Neural cell (in vitro differentiated cells): Measurements from ENCODE around the gene SIK1. TPM values are rescaled to one million over a fixed set of nuclear protein-coding genes. Genes with fewer than 3 reads are reported as not detected.
"Not testable (repeated sequence)": the region's sequence is repeated elsewhere in the genome, so short reads cannot be mapped to it uniquely, and the experiment has no call there.

Experiments used
- H2AFZ ChIP-seq: fragments of 200-600, 300-800 bp; sonication (generic), shearing (Covaris generic); 2 replicates; pipeline ENCODE4 v1.6.0; 2014; ENCODE audit warnings: low read depth, mild to moderate bottlenecking, antibody characterized with exemption, low read length, moderate library complexity
- H3F3A ChIP-seq: fragments of 200-600 bp; shearing (Covaris generic); 2 replicates; pipeline ENCODE4 v1.6.1; 2016; ENCODE audit warnings: mild to moderate bottlenecking, moderate library complexity, mixed read lengths, antibody characterized with exemption, low read length; ENCODE audit not compliant: insufficient read depth, poor library complexity, severe bottlenecking
- H3K27ac ChIP-seq: fragments of 200-600, 300-800 bp; sonication (generic), shearing (Covaris generic); 2 replicates; pipeline ENCODE4 v1.5.1; 2014; ENCODE audit warnings: mild to moderate bottlenecking, low read length, moderate library complexity
- H3K27me3 ChIP-seq: fragments of 300-800, 200-600 bp; sonication (generic), shearing (Covaris generic); 2 replicates; pipeline ENCODE4 v1.6.0; 2014; ENCODE audit warnings: mild to moderate bottlenecking, low read depth, low read length, moderate library complexity; ENCODE audit not compliant: insufficient read depth
- H3K36me3 ChIP-seq: fragments of 300-800, 200-600 bp; sonication (generic), shearing (Covaris generic); 2 replicates; pipeline ENCODE4 v1.5.1; 2014; ENCODE audit warnings: mild to moderate bottlenecking, antibody characterized with exemption, low read length, moderate library complexity; ENCODE audit not compliant: insufficient read depth
- H3K4me2 ChIP-seq: fragments of 300-800, 200-600 bp; sonication (generic), shearing (Covaris generic); 2 replicates; pipeline ENCODE4 v1.6.0; 2014; ENCODE audit warnings: mild to moderate bottlenecking, low read length
- H3K4me3 ChIP-seq: fragments of 300-800, 200-600 bp; sonication (generic), shearing (Covaris generic); 2 replicates; pipeline ENCODE4 v1.5.1; 2014; ENCODE audit warnings: mild to moderate bottlenecking, low read length, moderate library complexity
- H3K79me2 ChIP-seq: fragments of 200-600 bp; shearing (Covaris generic); replicated peaks from 2 replicates; pipeline ENCODE4 v1.6.0; 2014; ENCODE audit warnings: mild to moderate bottlenecking, low read length, moderate library complexity; ENCODE audit not compliant: insufficient read depth
- H3K9ac ChIP-seq: fragments of 300-800, 200-600 bp; sonication (generic), shearing (Covaris generic); 2 replicates; pipeline ENCODE4 v1.6.1; 2016; ENCODE audit warnings: mild to moderate bottlenecking, low read length, mixed read lengths
- H3K9me2 ChIP-seq: fragments of 200-600 bp; shearing (Covaris generic); 2 replicates; pipeline ENCODE4 v1.6.1; 2016; ENCODE audit warnings: mild to moderate bottlenecking, low read length, mixed read lengths; ENCODE audit not compliant: insufficient read depth
- H3K9me3 ChIP-seq: fragments of 200-600, 300-800 bp; sonication (generic), shearing (Covaris generic); 2 replicates; pipeline ENCODE4 v1.6.1; 2016; ENCODE audit warnings: mild to moderate bottlenecking, mixed run types, low read length, moderate library complexity, mixed read lengths
- H4K20me1 ChIP-seq: fragments of 200-600 bp; shearing (Covaris generic); 2 replicates; pipeline ENCODE4 v1.6.1; 2016; ENCODE audit warnings: mild to moderate bottlenecking, mixed run types; ENCODE audit not compliant: insufficient read depth
- polyA plus RNA-seq: library from polyadenylated mRNA; depleted of rRNA; stranded (reverse); fragments of >200 nt; gene quantifications from 2 replicates; pipeline ENCODE4 v1.2.3, GENCODE V29; 2014

Gene SIK1
- polyA plus RNA-seq, 1 donor from 2014 or later = 2.6 TPM

- H3K36me3 ChIP-seq, H3F3A ChIP-seq, H3K4me3 ChIP-seq, H3K9ac ChIP-seq, H3K79me2 ChIP-seq, H3K27me3 ChIP-seq, H3K9me2 ChIP-seq, H3K4me2 ChIP-seq, H3K9me3 ChIP-seq, H3K27ac ChIP-seq, H4K20me1 ChIP-seq, H2AFZ ChIP-seq: not testable (repeated sequence)
Measured at GRCh38 chr21:43430830-43431416, 4.0 kb upstream of the SIK1 start.

- H3K27ac ChIP-seq, H3K79me2 ChIP-seq, H2AFZ ChIP-seq, H3K9me3 ChIP-seq, H4K20me1 ChIP-seq, H3K36me3 ChIP-seq, H3K9me2 ChIP-seq, H3F3A ChIP-seq, H3K4me3 ChIP-seq, H3K27me3 ChIP-seq, H3K4me2 ChIP-seq, H3K9ac ChIP-seq: not testable (repeated sequence)
Measured at GRCh38 chr21:43428964-43429363, 2.0 kb upstream of the SIK1 start.

DNA sequence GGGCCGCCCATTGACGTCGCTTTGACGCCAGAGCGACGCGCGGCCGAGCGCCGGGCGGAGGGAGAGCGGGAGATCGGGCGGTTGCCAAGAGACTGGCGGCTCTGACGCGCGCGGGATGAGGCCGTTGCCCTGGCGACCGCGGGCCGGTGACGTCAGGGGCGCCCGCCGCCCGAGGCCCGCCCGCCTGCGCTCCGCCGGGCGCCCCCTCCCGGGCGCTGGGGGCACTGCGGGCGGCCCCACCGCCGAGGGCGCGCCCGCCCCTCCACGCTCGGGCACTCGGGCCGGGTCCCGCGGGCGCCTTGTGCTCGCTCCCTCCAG lies 270 bp upstream of the SIK1 start:
- not testable (repeated sequence) for H3K9ac ChIP-seq, H4K20me1 ChIP-seq, H3K9me2 ChIP-seq, H3K36me3 ChIP-seq, H3K4me2 ChIP-seq, H3K4me3 ChIP-seq, H3K27me3 ChIP-seq, H3F3A ChIP-seq, H3K27ac ChIP-seq, H3K79me2 ChIP-seq, H2AFZ ChIP-seq, H3K9me3 ChIP-seq

- not testable (repeated sequence) for H3K4me3 ChIP-seq, H3K79me2 ChIP-seq
Measured at GRCh38 chr21:43426004-43426403, 927 bp downstream of the SIK1 start.

DNA sequence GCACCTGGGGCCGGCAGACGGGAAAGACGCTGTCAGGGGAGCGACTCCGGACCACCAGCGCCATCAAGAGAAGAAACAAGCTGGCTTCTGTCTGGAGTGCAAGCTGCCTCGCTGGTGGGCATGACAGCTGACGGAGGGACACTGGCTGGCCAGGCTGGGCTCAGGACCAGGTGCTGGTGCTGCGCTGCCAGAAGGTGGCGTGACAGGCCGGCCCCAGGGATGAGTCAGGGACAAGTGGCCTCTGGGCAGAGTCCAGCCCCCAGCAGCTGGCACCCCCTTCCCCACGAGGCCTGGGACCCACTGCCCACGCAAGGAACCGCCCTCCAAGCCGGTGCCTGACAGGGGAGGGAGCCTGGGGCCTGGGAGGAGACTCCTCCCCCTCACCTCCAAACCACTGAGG lies 7.5 kb downstream of the SIK1 start:
- not testable (repeated sequence) for H4K20me1 ChIP-seq, H3K79me2 ChIP-seq, H3F3A ChIP-seq, H2AFZ ChIP-seq, H3K27me3 ChIP-seq, H3K9ac ChIP-seq, H3K36me3 ChIP-seq, H3K4me2 ChIP-seq, H3K27ac ChIP-seq, H3K4me3 ChIP-seq, H3K9me2 ChIP-seq, H3K9me3 ChIP-seq

More at GRCh38 chr21:43426004-43426403, 927 bp downstream of the SIK1 start:
- not testable (repeated sequence) for H2AFZ ChIP-seq, H3K4me2 ChIP-seq, H3K27me3 ChIP-seq, H4K20me1 ChIP-seq, H3F3A ChIP-seq, H3K9me2 ChIP-seq, H3K36me3 ChIP-seq, H3K9ac ChIP-seq, H3K9me3 ChIP-seq, H3K27ac ChIP-seq

GRCh38 chr21:43414576-43414975 lies 12.4 kb downstream of the SIK1 start:
- not testable (repeated sequence) for H3K4me3 ChIP-seq, H3K27ac ChIP-seq, H3K9me2 ChIP-seq, H3K79me2 ChIP-seq, H3K9ac ChIP-seq, H4K20me1 ChIP-seq, H3K4me2 ChIP-seq, H3F3A ChIP-seq, H2AFZ ChIP-seq, H3K27me3 ChIP-seq, H3K36me3 ChIP-seq, H3K9me3 ChIP-seq

- H3K4me3 ChIP-seq, H2AFZ ChIP-seq, H3K27ac ChIP-seq, H4K20me1 ChIP-seq, H3K79me2 ChIP-seq, H3F3A ChIP-seq, H3K36me3 ChIP-seq, H3K4me2 ChIP-seq, H3K9ac ChIP-seq, H3K9me3 ChIP-seq, H3K9me2 ChIP-seq, H3K27me3 ChIP-seq: not testable (repeated sequence)
Measured at GRCh38 chr21:43412020-43412788, 14.7 kb downstream of the SIK1 start.

GRCh38 chr21:43410456-43411068 lies 16.4 kb downstream of the SIK1 start:
- H3K9me2 ChIP-seq, H3K79me2 ChIP-seq, H3K9me3 ChIP-seq, H2AFZ ChIP-seq, H3K36me3 ChIP-seq, H3K27me3 ChIP-seq, H3K4me2 ChIP-seq, H4K20me1 ChIP-seq, H3K27ac ChIP-seq, H3K9ac ChIP-seq, H3K4me3 ChIP-seq, H3F3A ChIP-seq: not testable (repeated sequence)
